Upper lobe of left lung (tissue), 4 donors: ENCODE data around the gene CENPP.

Experiments used
- EP300 ChIP-seq, 4 donors: sonication (generic); formaldehyde crosslinking; IDR thresholded peaks; one replicate each; pipeline ENCODE4 v1.5.1; 2017; ENCODE audit warnings: antibody characterized with exemption in 4 of 4, control low read depth in 2 of 4
- POLR2A ChIP-seq, 4 donors: fragments of 450-650 bp; IDR thresholded peaks; one replicate each; pipeline ENCODE4 v1.5.1; 2016 to 2017; ENCODE audit warnings: antibody characterized with exemption in 4 of 4, mild to moderate bottlenecking in 2 of 4
- TF ChIP-seq, protein P1 (sequence below), 6 experiments: fragments of 450-650 bp in 4 of 6; fragments of 200-600 bp in 2 of 6; sonication (generic) in 2 of 6; IDR thresholded peaks; one replicate each; pipeline ENCODE4 v1.5.1; 2016 to 2019; ENCODE audit warnings: antibody characterized with exemption in 6 of 6

DNA sequence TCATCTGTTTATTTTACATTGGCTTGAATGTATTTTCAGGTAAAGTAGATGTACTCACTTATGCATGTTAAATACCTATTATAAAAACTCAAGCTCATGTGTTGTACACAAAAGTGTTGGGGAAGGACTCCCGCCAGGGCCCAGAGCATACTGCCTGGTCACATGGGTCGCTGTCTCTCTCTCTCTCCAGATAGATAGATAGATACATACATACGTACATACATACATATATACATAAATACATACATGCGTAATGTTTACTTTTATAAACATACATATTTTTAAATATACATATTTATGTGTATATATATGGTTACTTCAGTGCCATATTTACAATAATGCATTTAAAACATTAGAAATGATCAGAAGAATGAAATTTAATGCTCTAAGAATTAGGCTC lies 131.8 kb downstream of the CENPP start:
- TF ChIP-seq, protein P1, sequence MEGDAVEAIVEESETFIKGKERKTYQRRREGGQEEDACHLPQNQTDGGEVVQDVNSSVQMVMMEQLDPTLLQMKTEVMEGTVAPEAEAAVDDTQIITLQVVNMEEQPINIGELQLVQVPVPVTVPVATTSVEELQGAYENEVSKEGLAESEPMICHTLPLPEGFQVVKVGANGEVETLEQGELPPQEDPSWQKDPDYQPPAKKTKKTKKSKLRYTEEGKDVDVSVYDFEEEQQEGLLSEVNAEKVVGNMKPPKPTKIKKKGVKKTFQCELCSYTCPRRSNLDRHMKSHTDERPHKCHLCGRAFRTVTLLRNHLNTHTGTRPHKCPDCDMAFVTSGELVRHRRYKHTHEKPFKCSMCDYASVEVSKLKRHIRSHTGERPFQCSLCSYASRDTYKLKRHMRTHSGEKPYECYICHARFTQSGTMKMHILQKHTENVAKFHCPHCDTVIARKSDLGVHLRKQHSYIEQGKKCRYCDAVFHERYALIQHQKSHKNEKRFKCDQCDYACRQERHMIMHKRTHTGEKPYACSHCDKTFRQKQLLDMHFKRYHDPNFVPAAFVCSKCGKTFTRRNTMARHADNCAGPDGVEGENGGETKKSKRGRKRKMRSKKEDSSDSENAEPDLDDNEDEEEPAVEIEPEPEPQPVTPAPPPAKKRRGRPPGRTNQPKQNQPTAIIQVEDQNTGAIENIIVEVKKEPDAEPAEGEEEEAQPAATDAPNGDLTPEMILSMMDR (IDR thresholded peaks at IDR 0.05) = no peak
- no peak for TF ChIP-seq EP300 (IDR thresholded peaks at IDR 0.05)
- TF ChIP-seq POLR2A (IDR thresholded peaks at IDR 0.05) = no peak
